A549 treated with Mapracorat at 1 μM for 4 hours (cell line): Measurements from ENCODE around the gene TMPRSS15. TPM values are rescaled to one million over a fixed set of nuclear protein-coding genes. Genes with fewer than 3 reads are reported as not detected.

Experiments
- total RNA-seq: library from RNA; stranded (reverse); fragments of 200-300 nt; extraction: Qiagen RNA extraction; gene quantifications from 5 replicates; pipeline ENCODE4 v1.2.3, GENCODE V29; 2022

The TMPRSS15 gene
- total RNA-seq, result not detected in 5 replicates

DNA sequence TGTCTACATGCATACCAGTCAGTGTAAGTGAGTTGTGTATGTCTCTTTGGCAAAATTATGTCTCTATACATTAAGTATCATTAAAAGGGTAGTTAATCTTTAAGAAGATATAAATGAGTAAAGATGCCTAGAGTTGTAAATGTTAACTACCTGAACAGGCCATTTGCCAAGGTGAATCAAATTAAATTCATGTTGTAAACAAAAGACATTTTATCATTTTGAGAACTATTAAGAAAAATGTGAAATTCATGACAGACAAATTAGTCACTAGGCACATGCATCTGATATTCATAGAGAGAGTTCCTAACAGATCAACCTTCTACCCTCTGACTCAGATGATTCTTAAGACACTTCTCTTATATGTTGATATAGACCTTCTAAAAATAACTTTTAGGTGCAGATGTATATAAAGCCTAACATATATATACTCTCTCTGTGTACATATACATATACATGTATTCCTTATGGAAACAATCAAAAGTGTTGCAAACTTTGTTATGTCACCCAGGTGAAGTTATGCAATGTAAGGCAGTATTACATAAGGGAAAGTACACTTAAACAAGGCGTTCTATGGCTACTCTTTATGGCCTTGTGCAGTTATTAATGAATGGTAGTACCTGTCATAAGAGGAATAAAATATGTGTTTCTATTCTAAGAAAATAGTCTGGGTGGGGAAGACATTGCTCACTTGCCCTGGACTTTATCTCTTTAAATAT, at the start of gene TMPRSS15:
Gene TMPRSS15 (minus strand): TSS at position 51 of the 716 bp plus-strand sequence. CDS start 163 bp downstream, outside the sequence.

GRCh38 chr21:18244671-18245463, 158.7 kb downstream of the TMPRSS15 start, which contains the start of gene CHODL:
CHODL (plus strand) TSS chr21:18244833; CDS start chr21:18245224, 391 bp downstream.

Other genes starting within 250 kb of the TMPRSS15 start
- not detected in 5 replicates for gene CHODL, start 159.0 kb downstream of the TMPRSS15 start, total RNA-seq